Activated T-helper 2 cell treated with anti-CD3 and anti-CD28 coated beads, Interferon-gamma antibody, Interleukin-2, Interleukin-4, amounts not matched to agents 10 μg/mL and 5 μg/mL and 100 μg/mL, durations not matched to agents 14 hours and 24 hours and 36 hours (primary cell): Measurements from ENCODE around the gene RHOB. TPM values are rescaled to one million over a fixed set of nuclear protein-coding genes. Genes with fewer than 3 reads are reported as not detected.
"Not testable (repeated sequence)": the region's sequence is repeated elsewhere in the genome, so short reads cannot be mapped to it uniquely, and the experiment has no call there.

Experiments
- DNase-seq: peaks from one replicate; pipeline ENCODE4 v3.0.0; 2021; ENCODE audit warnings: low spot score
- H3K27ac Mint-ChIP-seq: one replicate; pipeline ENCODE4 v1.8.0; 2021; ENCODE audit warnings: mixed read lengths
- H3K27me3 Mint-ChIP-seq: one replicate; pipeline ENCODE4 v1.8.0; 2021; ENCODE audit warnings: low read depth, mixed read lengths
- H3K36me3 Mint-ChIP-seq: one replicate; pipeline ENCODE4 v1.8.0; 2021; ENCODE audit warnings: low read depth, mixed read lengths
- H3K4me1 Mint-ChIP-seq: one replicate; pipeline ENCODE4 v1.8.0; 2021; ENCODE audit warnings: low read depth, mixed read lengths
- H3K4me3 Mint-ChIP-seq: one replicate; pipeline ENCODE4 v1.8.0; 2021; ENCODE audit warnings: low read depth, mild to moderate bottlenecking, moderate library complexity, mixed read lengths
- H3K9me3 Mint-ChIP-seq: one replicate; pipeline ENCODE4 v1.8.0; 2021; ENCODE audit warnings: mixed read lengths
- intact Hi-C: fragments of 100-400 bp; cut with micrococcal nuclease; formaldehyde crosslinking; loops from one replicate; pipeline ENCODE4 v1.15.1; 2023
- total RNA-seq: library from RNA; stranded (reverse); gene quantifications from 2 replicates; pipeline ENCODE4 v1.2.3, GENCODE V29; 2022

Gene RHOB
- total RNA-seq, 1 donor from 2014 or later, result 119 TPM

DNA sequence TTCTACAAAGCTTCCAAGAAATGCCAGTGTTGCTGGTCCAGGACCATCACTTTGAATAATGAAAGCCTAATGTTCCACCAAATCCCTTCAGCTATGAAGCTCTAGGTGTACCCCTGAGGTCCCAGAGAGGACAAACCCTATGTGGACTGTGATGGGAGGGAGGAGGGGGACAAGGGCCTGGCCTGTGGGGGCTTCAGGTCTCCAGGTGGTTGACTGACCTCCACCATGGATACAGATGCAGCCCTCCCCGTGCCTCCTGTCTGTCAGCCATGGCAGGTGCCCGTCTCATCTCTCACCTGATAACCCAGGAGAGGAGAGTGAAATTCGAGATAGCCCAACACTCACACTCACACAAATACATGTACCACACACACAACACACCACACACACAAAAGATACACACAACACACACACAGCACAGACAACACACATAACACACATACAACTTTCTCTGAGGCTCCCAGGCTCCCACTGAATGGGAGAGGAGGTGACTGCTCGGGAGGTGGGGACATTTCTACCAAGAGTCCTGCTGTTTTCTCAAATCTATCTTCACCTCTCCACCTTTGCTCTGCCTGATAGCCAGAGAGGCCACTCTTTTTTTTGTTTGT, 12.8 kb upstream of the RHOB start:
- Mint-ChIP-seq H3K4me3 (no peak overlapping the region), H3K36me3 (no peaks in the 10 kb centered on the region), H3K27ac (no peak overlapping the region), H3K4me1 (peaks cover 20% of the 10 kb centered on the region), H3K27me3 (peaks cover 37% of the 10 kb centered on the region), H3K9me3 (no peaks in the 10 kb centered on the region)
- DNase-seq, result no peak
- intact Hi-C loops, result no loop called here

DNA sequence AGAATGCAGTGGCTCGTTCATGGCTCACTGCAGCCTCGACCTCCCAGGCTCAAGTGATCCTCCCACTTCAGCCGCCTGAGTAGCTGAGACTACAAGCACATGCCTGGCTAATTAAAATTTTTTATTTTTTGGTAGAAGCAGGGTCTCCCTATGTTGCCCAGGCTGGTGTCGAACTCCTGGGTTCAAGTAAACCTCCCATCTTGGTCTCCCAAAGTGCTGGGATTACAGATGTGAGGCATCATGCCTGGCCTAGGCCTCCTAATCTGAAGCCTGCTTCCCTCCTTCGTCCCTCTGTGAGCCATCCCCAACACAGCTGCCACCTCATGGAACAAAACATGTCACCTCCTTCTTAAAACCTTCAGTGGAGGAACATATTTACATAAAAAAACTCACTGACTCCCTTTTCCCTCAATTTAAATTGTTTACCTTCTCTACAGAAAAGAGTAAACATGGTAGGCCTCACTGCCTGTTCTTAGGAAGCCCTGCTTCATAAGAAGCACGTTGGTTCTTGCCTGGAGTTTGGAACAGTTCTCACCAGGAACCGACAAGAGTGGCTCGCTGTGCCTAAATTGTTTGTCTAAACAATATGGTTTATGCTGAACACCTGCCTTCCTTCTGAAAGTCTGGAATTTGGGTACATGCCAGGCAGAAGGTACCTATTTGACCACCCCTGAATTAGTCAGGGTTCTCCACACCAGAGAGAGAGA, 12.1 kb upstream of the RHOB start:
- Mint-ChIP-seq H3K4me3 (no peak overlapping the region), H3K36me3 (no peaks in the 10 kb centered on the region), H3K27ac (no peak overlapping the region), H3K27me3 (peaks cover 44% of the 10 kb centered on the region), H3K4me1 (peaks cover 18% of the 10 kb centered on the region), H3K9me3 (no peaks in the 10 kb centered on the region)
- intact Hi-C loops, result no loop called here
- no peak for DNase-seq

DNA sequence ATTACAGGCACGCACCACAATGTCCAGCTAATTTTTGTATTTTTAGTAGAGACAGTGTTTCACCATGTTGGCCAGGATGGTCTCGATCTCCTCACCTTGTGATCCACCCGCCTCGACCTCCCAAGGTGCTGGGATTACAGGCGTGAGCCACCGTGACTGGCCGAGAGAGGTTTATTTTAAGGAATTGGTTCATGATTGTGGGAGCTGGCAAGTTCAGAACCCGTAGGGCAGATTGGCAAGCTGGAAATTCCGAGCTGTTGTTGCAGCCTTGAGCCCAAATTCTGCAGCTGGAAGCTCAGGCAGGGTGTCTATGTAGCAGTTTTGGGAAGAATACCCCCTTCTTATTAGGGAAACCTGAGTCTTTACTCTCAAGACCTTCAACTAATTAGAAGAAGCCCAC, 11.4 kb upstream of the RHOB start:
- H3K4me1 Mint-ChIP-seq, result peaks cover 13% of the 10 kb centered on the region
- not testable (repeated sequence) for H3K36me3 Mint-ChIP-seq

DNA sequence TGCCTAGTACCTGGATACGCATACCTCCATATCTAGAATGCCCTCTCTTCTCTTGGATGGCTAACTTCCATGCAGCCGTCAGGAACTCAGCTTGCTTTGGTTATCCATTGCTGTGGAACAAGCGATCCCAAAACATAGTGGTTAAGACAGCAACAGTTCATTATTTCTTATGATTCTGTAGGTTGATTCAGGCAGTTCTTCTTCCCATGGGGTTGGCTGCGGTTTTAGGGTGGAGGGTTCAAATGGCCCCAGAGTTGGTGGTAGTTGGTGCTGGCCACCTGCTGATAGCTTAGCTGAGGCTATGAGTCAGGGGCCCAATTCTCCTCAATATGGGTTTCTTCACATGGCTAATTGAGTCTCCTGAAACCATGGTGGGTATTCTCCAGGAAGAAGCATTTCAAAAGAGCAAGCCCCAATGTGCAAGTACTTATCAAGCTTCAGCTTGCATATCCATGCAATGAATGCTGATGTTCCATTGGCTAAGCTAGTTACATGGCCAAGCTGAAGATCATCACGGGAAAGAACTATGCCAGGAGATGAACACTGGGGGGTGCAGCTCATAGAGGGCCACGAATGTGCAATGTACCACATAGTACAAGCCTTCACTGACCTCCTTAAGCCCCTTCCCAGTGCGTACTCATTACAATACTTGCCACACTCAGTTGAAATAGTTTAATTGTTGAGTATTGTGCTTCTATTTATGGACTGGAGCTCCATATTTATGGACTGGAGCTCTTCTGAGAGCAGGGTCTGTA, 10.0 kb upstream of the RHOB start:
- peaks cover 48% of the 10 kb centered on the region for H3K27me3 Mint-ChIP-seq
- intact Hi-C loops, result no loop called here
- H3K9me3 Mint-ChIP-seq, result no peaks in the 10 kb centered on the region
- H3K4me1 Mint-ChIP-seq, result peaks cover 2% of the 10 kb centered on the region
- DNase-seq, result no peak
- no peaks in the 10 kb centered on the region for H3K36me3 Mint-ChIP-seq
- no peak overlapping the region for H3K4me3 Mint-ChIP-seq
- H3K27ac Mint-ChIP-seq, result no peak overlapping the region

More for the DNA sequence above, 11.4 kb upstream of the RHOB start:
- H3K9me3 Mint-ChIP-seq, DNase-seq, intact Hi-C loops, H3K27ac Mint-ChIP-seq, H3K4me3 Mint-ChIP-seq: not testable (repeated sequence)
- peaks cover 46% of the 10 kb centered on the region for H3K27me3 Mint-ChIP-seq

DNA sequence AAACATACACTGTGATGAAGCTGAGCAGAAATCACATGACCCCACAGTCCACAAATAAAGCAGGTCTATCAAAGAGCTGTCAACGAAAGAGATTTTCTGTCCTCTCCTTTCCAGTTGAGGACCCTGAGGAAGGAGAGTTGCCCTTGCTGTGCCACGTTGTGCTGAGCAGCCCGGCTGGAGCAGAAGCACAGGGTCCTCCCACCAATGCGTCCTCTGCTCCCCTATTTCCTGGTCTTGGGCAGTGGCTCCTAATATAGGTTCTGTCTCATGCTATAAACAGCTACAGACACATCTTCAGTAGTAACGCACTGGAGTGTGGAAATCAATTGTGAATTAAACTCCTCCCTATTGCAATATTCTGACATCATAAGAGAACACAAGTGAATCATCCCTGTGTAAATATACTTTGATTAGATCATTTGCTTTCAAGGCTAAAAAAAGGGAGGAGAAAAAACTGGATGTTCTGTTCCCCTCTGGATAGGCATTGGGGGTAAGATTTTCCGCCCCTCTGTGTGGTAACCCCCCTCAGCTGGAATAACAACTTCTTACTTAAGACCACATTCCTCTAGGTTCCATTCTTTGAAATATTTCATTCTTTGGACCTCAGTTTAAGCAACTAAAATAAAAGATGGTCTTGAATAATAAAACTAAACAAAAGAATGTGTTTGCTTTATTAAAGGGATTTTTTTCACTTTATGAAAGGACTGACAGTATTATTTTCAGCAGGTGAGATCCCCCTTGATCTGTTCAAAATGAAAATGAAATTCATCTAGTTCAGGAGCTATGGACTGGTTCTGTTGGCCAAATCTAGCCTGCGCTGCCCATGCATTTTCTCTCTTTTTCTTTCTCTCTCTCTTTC, 8.3 kb upstream of the RHOB start:
- H3K27ac Mint-ChIP-seq, result no peak overlapping the region
- H3K4me3 Mint-ChIP-seq, result no peak overlapping the region
- intact Hi-C loops, result no loop called here

DNA sequence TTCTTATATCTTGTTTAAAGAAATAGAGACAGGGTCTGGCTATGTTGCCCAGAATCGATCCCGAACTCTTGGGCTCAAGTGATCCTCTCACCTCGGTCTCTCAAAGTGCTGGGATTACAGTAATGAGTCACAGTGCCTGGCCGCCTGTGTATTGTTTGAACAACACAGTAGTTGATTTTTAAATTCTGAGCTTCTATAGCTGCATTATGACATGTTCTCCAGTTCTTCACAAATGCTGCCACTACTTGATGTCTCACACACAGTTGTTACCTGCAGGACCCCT, 7.7 kb upstream of the RHOB start:
- no peak for DNase-seq
- peaks cover 2% of the 10 kb centered on the region for H3K4me1 Mint-ChIP-seq
- no peak overlapping the region for H3K4me3 Mint-ChIP-seq
- H3K36me3 Mint-ChIP-seq, result no peaks in the 10 kb centered on the region
- H3K27ac Mint-ChIP-seq, result no peak overlapping the region
- H3K9me3 Mint-ChIP-seq, result no peaks in the 10 kb centered on the region
- peaks cover 46% of the 10 kb centered on the region for H3K27me3 Mint-ChIP-seq
- intact Hi-C loops, result no loop called here

More for the DNA sequence above, 8.3 kb upstream of the RHOB start:
- H3K4me1 Mint-ChIP-seq, result peaks cover 2% of the 10 kb centered on the region
- H3K36me3 Mint-ChIP-seq, result no peaks in the 10 kb centered on the region
- DNase-seq, result no peak
- peaks cover 41% of the 10 kb centered on the region for H3K27me3 Mint-ChIP-seq
- H3K9me3 Mint-ChIP-seq, result no peaks in the 10 kb centered on the region

DNA sequence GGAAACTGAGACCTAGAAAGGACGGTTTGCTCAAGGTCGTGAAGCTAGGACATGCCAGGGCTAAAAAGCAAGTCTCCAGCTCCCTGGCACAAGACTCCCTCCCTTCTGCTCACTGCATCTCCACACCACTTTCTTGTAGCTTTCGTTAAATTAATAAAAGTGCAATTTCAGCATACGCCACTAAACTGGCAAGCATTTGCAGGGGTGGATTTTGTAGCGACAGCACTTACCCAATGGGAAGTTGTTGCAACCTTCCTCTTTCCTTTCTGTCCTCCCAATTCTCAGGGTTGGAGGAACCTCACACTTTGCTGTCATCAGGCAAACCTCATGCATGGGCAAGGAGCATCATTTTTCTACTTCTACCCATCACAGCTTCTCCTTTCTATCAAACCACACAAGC, 7.4 kb upstream of the RHOB start:
- intact Hi-C loops, result no loop called here
- DNase-seq, result no peak
- no peak overlapping the region for H3K27ac Mint-ChIP-seq
- H3K27me3 Mint-ChIP-seq, result peaks cover 50% of the 10 kb centered on the region
- H3K9me3 Mint-ChIP-seq, result no peaks in the 10 kb centered on the region
- H3K4me1 Mint-ChIP-seq, result peaks cover 2% of the 10 kb centered on the region
- H3K4me3 Mint-ChIP-seq, result no peak overlapping the region
- no peaks in the 10 kb centered on the region for H3K36me3 Mint-ChIP-seq

DNA sequence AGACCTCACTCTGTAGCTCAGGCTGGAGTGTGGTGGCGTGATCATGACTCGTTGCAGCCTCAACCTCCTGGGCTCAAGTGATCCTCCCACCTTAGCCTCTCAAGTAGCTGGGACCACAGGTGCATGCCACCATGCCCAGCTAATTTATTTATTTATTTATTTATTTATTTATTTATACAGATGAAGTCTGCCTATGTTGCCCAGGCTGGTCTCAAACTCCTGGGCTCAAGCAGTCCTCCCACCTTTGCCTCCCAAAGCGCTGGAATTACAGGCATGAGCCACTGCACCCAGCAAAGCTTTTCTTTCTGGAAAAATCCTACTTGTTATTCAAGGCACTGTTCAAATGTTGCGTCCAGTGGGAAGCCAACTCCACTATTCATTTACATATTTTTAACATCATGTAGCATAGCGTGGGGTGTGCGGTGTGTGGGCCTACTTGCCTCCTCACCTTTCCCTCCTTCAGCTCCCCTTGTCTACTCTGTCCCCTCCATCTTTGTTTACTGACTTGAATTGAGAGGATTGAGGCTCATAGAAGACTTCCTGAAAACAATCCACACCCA, 6.8 kb upstream of the RHOB start:
- H3K27me3 Mint-ChIP-seq, result peaks cover 52% of the 10 kb centered on the region
- H3K36me3 Mint-ChIP-seq, result no peaks in the 10 kb centered on the region
- no peak for DNase-seq
- no peaks in the 10 kb centered on the region for H3K9me3 Mint-ChIP-seq
- peaks cover 2% of the 10 kb centered on the region for H3K4me1 Mint-ChIP-seq
- intact Hi-C loops, result no loop called here
- H3K27ac Mint-ChIP-seq, result no peak overlapping the region
- H3K4me3 Mint-ChIP-seq, result no peak overlapping the region

DNA sequence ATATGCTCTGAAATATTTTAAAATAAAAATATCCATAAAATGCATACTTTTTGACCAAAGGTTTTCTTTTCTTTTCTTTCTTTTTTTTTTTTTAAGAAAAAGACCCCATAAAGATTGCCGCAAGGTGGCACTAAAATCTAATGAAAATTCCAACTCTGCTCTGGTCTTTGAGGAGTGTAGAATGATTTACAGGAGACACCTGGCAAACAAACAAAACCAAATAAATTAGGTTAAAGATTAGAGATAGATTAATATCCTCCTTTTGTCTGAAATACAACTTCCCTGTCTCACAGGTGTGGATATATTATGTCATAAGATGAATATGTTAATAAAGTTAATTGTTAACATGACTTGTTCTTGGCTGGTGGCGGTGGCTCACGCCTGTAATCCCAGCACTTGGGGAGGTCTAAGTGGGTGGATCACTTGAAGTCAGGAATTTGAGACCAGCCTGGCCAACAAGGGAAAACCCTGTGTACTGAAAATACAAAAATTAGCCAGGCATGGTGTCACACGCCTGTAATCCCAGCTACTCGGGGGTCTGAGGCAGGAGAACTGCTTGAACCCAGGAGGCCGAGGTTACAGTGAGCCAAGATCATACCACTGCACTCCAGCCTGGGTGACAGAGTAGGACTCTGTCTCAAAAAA, 3.5 kb upstream of the RHOB start:
- DNase-seq, result no peak
- peaks cover 50% of the 10 kb centered on the region for H3K27me3 Mint-ChIP-seq
- no peak overlapping the region for H3K4me3 Mint-ChIP-seq
- intact Hi-C loops, result loop anchor here (1.0 kb wide), 1 partner anchor 199 kb away; no protein-coding TSS in a partner anchor
- no peak overlapping the region for H3K27ac Mint-ChIP-seq
- peaks cover 7% of the 10 kb centered on the region for H3K4me1 Mint-ChIP-seq
- no peaks in the 10 kb centered on the region for H3K9me3 Mint-ChIP-seq
- H3K36me3 Mint-ChIP-seq, result peaks cover 10% of the 10 kb centered on the region

DNA sequence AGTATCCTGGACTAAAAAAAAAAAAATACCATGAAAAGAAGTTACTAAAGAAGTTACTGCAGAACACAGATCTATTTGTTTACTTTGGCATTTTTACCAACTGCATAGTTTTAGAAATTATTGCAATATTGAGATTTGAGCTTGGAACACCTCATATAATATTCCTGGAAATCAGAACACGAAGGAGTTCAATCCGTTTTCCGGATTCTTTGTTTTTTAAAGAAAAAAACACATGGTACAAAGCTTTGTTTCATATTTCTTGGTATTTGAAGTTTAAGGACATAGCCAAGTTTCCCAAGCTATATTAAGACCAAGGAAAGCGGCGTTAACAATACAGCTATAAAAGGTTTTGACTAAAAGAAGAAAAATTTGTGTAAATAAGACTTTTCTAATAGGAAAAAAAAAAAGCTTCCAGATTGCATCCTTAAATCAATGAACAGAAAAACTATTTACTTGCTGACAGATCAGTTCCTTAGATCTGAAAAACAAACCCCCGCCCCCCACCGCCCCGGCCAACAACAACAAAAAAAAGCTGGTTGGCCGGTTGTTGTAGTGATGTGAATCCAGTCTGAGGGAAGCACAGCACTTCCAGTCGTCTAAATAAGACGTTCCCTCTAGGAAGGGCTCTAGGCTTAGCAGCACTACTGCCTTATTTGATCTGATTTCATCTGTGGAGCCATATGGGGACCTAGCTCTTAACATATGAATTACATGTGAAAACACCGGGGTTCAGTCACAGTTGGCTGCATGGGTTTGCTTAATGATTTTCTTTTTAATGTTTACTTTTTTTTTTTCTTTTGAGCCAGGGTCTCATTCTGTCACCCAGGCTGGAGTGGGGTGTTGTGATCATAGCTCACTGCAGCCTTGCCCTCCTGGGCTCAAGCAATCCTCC, 2.5 kb upstream of the RHOB start:
- H3K9me3 Mint-ChIP-seq, result no peaks in the 10 kb centered on the region
- peaks cover 7% of the 10 kb centered on the region for H3K4me1 Mint-ChIP-seq
- H3K27ac Mint-ChIP-seq, result no peak overlapping the region
- DNase-seq, result no peak
- intact Hi-C loops, result no loop called here
- peaks cover 17% of the 10 kb centered on the region for H3K36me3 Mint-ChIP-seq
- H3K27me3 Mint-ChIP-seq, result peaks cover 46% of the 10 kb centered on the region
- no peak overlapping the region for H3K4me3 Mint-ChIP-seq
